PC-3 (cell line): ENCODE data around the gene HOXA6. TPM values are rescaled to one million over a fixed set of nuclear protein-coding genes. Genes with fewer than 3 reads are reported as not detected.

Experiments
- ATAC-seq: fragments of 200-7000 bp; cut with Tn5 transposase; 2 replicates; pipeline ENCODE4 v1.9.1; 2020; ENCODE audit warnings: mild to moderate bottlenecking, moderate library complexity
- BruUV-seq: library from RNA; stranded (reverse); fragments of 400-500 nt; replicated peaks from 2 replicates; lab custom pipeline; 2021; lab: Mats Ljungman, UMichigan
- CTCF ChIA-PET: fragments of 300-600 bp; sonication (Branson Sonifier 250); formaldehyde crosslinking; loops from one replicate; lab custom pipeline; 2022; ENCODE audit warnings: antibody characterized with exemption; lab: Charles Lee
- POLR2A ChIA-PET: fragments of 300-600 bp; sonication (Branson Sonifier 250); formaldehyde crosslinking; loops from one replicate; lab custom pipeline; 2022; ENCODE audit warnings: antibody characterized with exemption; ENCODE audit not compliant: unreplicated experiment; lab: Charles Lee
- DNase-seq: peaks from one replicate; pipeline ENCODE4 v3.0.0-alpha.2; 2015
- H2AFZ ChIP-seq: fragments of 300-600 bp; sonication (generic); 2 replicates; pipeline ENCODE4 v1.6.0; 2016; ENCODE audit warnings: antibody characterized with exemption, low read length
- H3F3A ChIP-seq: fragments of 300-600 bp; sonication (generic); one replicate; pipeline ENCODE4 v1.6.0; 2017; ENCODE audit warnings: antibody characterized with exemption, low read length, control low read depth, mild to moderate bottlenecking; ENCODE audit not compliant: unreplicated experiment
- H3K27ac ChIP-seq: fragments of 300-600 bp; sonication (generic); 2 replicates; pipeline ENCODE4 v1.5.1; 2016; ENCODE audit warnings: mild to moderate bottlenecking, low read length
- H3K27me3 ChIP-seq: fragments of 300-600 bp; sonication (generic); 2 replicates; pipeline ENCODE4 v1.6.1; 2016; ENCODE audit warnings: low read length, mixed read lengths
- H3K36me3 ChIP-seq: fragments of 300-600 bp; sonication (generic); 2 replicates; pipeline ENCODE4 v1.6.1; 2016; ENCODE audit warnings: low read depth, mixed run types, low read length, mixed read lengths
- H3K4me1 ChIP-seq: fragments of 300-600 bp; sonication (generic); 2 replicates; pipeline ENCODE4 v1.5.1; 2016; ENCODE audit warnings: low read length; ENCODE audit not compliant: insufficient read depth
- H3K4me2 ChIP-seq: fragments of 300-600 bp; sonication (generic); 2 replicates; pipeline ENCODE4 v1.6.0; 2016; ENCODE audit warnings: low read length
- H3K4me3 ChIP-seq: fragments of 300-600 bp; sonication (generic); 2 replicates; pipeline ENCODE4 v1.5.1; 2016; ENCODE audit warnings: mild to moderate bottlenecking, low read length, mixed read lengths
- H3K79me2 ChIP-seq: fragments of 300-600 bp; sonication (generic); 2 replicates; pipeline ENCODE4 v1.6.1; 2017; ENCODE audit warnings: low read length, mixed read lengths
- H3K9ac ChIP-seq: fragments of 300-600 bp; sonication (generic); 2 replicates; pipeline ENCODE4 v1.6.0; 2016; ENCODE audit warnings: mild to moderate bottlenecking, low read length
- H3K9me2 ChIP-seq: fragments of 300-600 bp; sonication (generic); replicated peaks from 2 replicates; pipeline ENCODE4 v1.6.1; 2016; ENCODE audit warnings: mixed run types, low read length, mixed read lengths
- H3K9me3 ChIP-seq: fragments of 300-600 bp; sonication (generic); 2 replicates; pipeline ENCODE4 v1.6.1; 2016; ENCODE audit warnings: low read length, mixed read lengths
- H4K20me1 ChIP-seq: fragments of 300-600 bp; sonication (generic); 2 replicates; pipeline ENCODE4 v1.6.1; 2016; ENCODE audit warnings: low read length, mixed read lengths
- CTCF ChIP-seq: fragments of 300-600 bp; sonication (generic); conservative IDR thresholded peaks from 2 replicates; pipeline ENCODE4 v1.5.1; 2017; ENCODE audit warnings: antibody characterized with exemption, low read depth, mild to moderate bottlenecking, low read length
- EZH2 ChIP-seq: fragments of 300-600 bp; sonication (generic); IDR thresholded peaks from one replicate; pipeline ENCODE4 v1.6.1; 2017; ENCODE audit warnings: antibody characterized with exemption, mild to moderate bottlenecking, low read length; ENCODE audit not compliant: unreplicated experiment
- EZH2phosphoT487 ChIP-seq: fragments of 300-600 bp; sonication (generic); IDR thresholded peaks from 2 replicates; pipeline ENCODE4 v1.6.1; 2018; ENCODE audit warnings: mild to moderate bottlenecking, antibody characterized with exemption, low read length, borderline replicate concordance
- intact Hi-C: fragments of 100-400 bp; cut with micrococcal nuclease; formaldehyde crosslinking; loops from 2 replicates; pipeline ENCODE4 v1.9.0; 2023
- total RNA-seq: library from RNA; depleted of rRNA; stranded (reverse); fragments of >200 nt; gene quantifications from 2 replicates; pipeline ENCODE4 v1.2.3, GENCODE V29; 2014

The HOXA6 gene
- total RNA-seq, 1 experiment from 2014 or later, result 8.3 TPM

GRCh38 chr7:27154369-27154768 lies 6.8 kb upstream of the HOXA6 start:
- H3K4me2 ChIP-seq, result no peak overlapping the region
- H4K20me1 ChIP-seq, result no peaks in the 10 kb centered on the region
- H3F3A ChIP-seq, result no peaks in the 10 kb centered on the region
- H3K27ac ChIP-seq, result no peak overlapping the region
- H3K4me3 ChIP-seq, result no peak overlapping the region
- H3K27me3 ChIP-seq, result no peaks in the 10 kb centered on the region
- no peaks in the 10 kb centered on the region for H3K9me3 ChIP-seq
- intact Hi-C loops, result no loop called here
- no peaks in the 10 kb centered on the region for H3K36me3 ChIP-seq
- peaks cover 39% of the 10 kb centered on the region for H3K79me2 ChIP-seq
- no TSS peak for BruUV-seq
- peaks cover 19% of the 10 kb centered on the region for H3K4me1 ChIP-seq
- H2AFZ ChIP-seq, result no peak overlapping the region
- TF ChIP-seq EZH2phosphoT487, result no peak
- TF ChIP-seq EZH2, result no peak
- TF ChIP-seq CTCF, result no peak
- ChIA-PET CTCF (no interaction called here), POLR2A (no interaction called here)
- no peak for ATAC-seq
- H3K9ac ChIP-seq, result no peak overlapping the region
- no peaks in the 10 kb centered on the region for H3K9me2 ChIP-seq
- DNase-seq, result no peak

GRCh38 chr7:27153526-27153925 lies 6.0 kb upstream of the HOXA6 start:
- ATAC-seq, result no peak

More at GRCh38 chr7:27153526-27153925, 6.0 kb upstream of the HOXA6 start:
- H3K36me3 ChIP-seq, result no peaks in the 10 kb centered on the region
- no peaks in the 10 kb centered on the region for H3K9me3 ChIP-seq
- peaks cover 47% of the 10 kb centered on the region for H3K79me2 ChIP-seq
- H2AFZ ChIP-seq, result no peak overlapping the region
- no peaks in the 10 kb centered on the region for H3K9me2 ChIP-seq
- ChIA-PET CTCF (no interaction called here), POLR2A (no interaction called here)
- H3K4me2 ChIP-seq, result no peak overlapping the region
- intact Hi-C loops, result no loop called here
- H3K4me1 ChIP-seq, result peaks cover 23% of the 10 kb centered on the region
- no peak overlapping the region for H3K4me3 ChIP-seq
- BruUV-seq, result no TSS peak
- TF ChIP-seq CTCF (no peak), EZH2 (no peak), EZH2phosphoT487 (no peak)
- no peak overlapping the region for H3K9ac ChIP-seq
- no peaks in the 10 kb centered on the region for H3K27me3 ChIP-seq
- H3F3A ChIP-seq, result no peaks in the 10 kb centered on the region
- no peaks in the 10 kb centered on the region for H4K20me1 ChIP-seq
- no peak for DNase-seq
- no peak overlapping the region for H3K27ac ChIP-seq
